HL-60 (cell line): ENCODE data around the gene LDB3.

Source experiments
- DNase-seq, 2 experiments: peaks; one replicate each; pipeline ENCODE4 v3.0.0-alpha.2; 2010 to 2020; ENCODE audit warnings: low read depth in 1 of 2, low spot score in 1 of 2
- H3K27ac ChIP-seq: fragments of 250-450 bp; sonication (Bioruptor Pico); replicated peaks from 2 replicates; pipeline ENCODE4 v1.5.1; 2020; ENCODE audit warnings: mild to moderate bottlenecking, moderate library complexity
- H3K27me3 ChIP-seq: fragments of 250-450 bp; sonication (Bioruptor Pico); 2 replicates; pipeline ENCODE4 v1.5.1; 2021; ENCODE audit warnings: mild to moderate bottlenecking, moderate library complexity; ENCODE audit not compliant: insufficient read depth, poor library complexity, severe bottlenecking
- H3K4me3 ChIP-seq: replicated peaks from 2 replicates; pipeline ENCODE4 v1.5.1; 2011; ENCODE audit warnings: mild to moderate bottlenecking, control low read depth, low read length; ENCODE audit not compliant: insufficient read depth
- GABPA ChIP-seq: IDR thresholded peaks from 2 replicates; pipeline ENCODE4 v1.6.1; 2012; ENCODE audit warnings: low read depth
- POLR2AphosphoS5 ChIP-seq: IDR thresholded peaks from 2 replicates; pipeline ENCODE4 v1.6.1; 2012; ENCODE audit warnings: low read depth
- SPI1 ChIP-seq: IDR thresholded peaks from 2 replicates; pipeline ENCODE4 v1.6.1; 2012; ENCODE audit warnings: low read depth, mild to moderate bottlenecking, borderline replicate concordance
- long read RNA-seq: library from polyadenylated mRNA; unstranded; transcript quantifications from one replicate; pipeline ENCODE4 v2.0.0, GENCODE V29; 2020
- TF ChIP-seq, protein P1 (sequence below): IDR thresholded peaks from one replicate; pipeline ENCODE4 v1.5.1; 2011; ENCODE audit warnings: low read length, control low read depth, inconsistent platforms; ENCODE audit not compliant: insufficient read depth
- TF ChIP-seq, protein P2 (sequence below): IDR thresholded peaks from 2 replicates; pipeline ENCODE4 v1.6.1; 2012; ENCODE audit warnings: low read depth; ENCODE audit not compliant: insufficient replicate concordance

The LDB3 gene, protein sequence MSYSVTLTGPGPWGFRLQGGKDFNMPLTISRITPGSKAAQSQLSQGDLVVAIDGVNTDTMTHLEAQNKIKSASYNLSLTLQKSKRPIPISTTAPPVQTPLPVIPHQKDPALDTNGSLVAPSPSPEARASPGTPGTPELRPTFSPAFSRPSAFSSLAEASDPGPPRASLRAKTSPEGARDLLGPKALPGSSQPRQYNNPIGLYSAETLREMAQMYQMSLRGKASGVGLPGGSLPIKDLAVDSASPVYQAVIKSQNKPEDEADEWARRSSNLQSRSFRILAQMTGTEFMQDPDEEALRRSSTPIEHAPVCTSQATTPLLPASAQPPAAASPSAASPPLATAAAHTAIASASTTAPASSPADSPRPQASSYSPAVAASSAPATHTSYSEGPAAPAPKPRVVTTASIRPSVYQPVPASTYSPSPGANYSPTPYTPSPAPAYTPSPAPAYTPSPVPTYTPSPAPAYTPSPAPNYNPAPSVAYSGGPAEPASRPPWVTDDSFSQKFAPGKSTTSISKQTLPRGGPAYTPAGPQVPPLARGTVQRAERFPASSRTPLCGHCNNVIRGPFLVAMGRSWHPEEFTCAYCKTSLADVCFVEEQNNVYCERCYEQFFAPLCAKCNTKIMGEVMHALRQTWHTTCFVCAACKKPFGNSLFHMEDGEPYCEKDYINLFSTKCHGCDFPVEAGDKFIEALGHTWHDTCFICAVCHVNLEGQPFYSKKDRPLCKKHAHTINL
- long read RNA-seq = 0 reads

DNA sequence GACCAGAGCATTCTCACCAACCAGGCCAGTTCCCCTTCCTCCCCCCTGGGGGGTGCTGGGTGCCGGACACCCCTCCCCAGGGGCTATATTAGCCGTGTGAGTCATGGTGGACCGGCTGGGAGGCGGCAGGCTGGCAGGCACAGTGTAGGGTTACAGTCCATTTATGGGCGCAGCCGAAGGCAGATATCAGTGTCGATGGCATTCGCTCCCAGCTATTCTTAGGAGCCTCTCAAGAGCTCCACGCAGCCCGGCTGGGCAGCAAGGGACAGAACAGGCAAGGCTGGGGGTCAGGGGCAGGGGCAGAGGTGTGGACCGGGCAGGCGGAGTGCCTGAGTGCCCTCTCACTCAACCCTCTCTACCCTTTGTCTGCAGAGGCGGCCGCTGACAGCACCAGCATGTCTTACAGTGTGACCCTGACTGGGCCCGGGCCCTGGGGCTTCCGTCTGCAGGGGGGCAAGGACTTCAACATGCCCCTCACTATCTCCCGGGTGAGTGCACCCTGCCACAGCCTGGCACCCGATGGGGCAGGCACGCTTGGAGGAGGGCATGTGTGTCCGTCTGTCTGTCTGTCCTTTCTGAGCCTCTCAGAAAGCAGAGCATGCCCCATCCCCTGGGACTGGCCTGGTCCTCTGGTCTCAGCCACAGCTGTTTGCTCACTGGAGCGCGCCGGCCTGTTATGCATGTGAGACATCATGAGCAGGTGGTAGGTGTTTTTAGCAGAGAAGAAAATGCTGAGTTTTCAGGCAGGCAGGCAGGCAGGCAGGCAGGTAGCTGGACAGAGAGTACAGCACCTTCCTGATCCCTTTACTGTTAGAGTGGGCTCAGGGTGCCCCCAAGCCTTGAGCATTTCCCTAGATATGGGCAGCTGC lies at the start of gene LDB3:
Gene LDB3, plus strand, starts transcription at position 215 of the 869 bp plus-strand sequence. Its CDS starts 181 bp downstream, at position 396.
- Histone ChIP-seq H3K27me3 (no peaks in the 10 kb centered on the region), H3K27ac (no peak within 1 kb of the TSS), H3K4me3 (no peak within 1 kb of the TSS)
- DNase-seq = no peak
- TF ChIP-seq POLR2AphosphoS5 (no peak), GABPA (no peak)
- TF ChIP-seq, protein P1, sequence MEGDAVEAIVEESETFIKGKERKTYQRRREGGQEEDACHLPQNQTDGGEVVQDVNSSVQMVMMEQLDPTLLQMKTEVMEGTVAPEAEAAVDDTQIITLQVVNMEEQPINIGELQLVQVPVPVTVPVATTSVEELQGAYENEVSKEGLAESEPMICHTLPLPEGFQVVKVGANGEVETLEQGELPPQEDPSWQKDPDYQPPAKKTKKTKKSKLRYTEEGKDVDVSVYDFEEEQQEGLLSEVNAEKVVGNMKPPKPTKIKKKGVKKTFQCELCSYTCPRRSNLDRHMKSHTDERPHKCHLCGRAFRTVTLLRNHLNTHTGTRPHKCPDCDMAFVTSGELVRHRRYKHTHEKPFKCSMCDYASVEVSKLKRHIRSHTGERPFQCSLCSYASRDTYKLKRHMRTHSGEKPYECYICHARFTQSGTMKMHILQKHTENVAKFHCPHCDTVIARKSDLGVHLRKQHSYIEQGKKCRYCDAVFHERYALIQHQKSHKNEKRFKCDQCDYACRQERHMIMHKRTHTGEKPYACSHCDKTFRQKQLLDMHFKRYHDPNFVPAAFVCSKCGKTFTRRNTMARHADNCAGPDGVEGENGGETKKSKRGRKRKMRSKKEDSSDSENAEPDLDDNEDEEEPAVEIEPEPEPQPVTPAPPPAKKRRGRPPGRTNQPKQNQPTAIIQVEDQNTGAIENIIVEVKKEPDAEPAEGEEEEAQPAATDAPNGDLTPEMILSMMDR = no peak

DNA sequence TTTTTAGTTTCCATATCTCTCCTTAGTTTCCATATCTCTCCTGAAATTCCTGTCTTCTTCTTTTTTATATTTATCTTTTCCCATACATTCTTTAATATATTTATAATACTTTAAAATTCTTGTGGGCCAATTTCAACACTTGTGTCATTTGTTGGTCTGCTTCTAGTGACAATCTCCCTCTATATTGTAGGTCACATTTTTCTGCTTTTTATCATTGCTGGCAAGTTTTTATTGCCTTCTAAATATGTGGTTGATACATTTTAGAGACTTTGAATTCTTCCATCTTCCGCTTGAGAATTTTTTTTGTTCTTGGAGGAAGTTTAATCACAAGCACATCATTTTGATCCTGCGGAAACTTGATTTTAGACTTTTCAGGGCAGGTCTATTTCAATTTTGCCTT lies 40.0 kb upstream of the LDB3 start:
- TF ChIP-seq, protein P1 = no peak
- no peak for TF ChIP-seq GABPA
- TF ChIP-seq, protein P2, sequence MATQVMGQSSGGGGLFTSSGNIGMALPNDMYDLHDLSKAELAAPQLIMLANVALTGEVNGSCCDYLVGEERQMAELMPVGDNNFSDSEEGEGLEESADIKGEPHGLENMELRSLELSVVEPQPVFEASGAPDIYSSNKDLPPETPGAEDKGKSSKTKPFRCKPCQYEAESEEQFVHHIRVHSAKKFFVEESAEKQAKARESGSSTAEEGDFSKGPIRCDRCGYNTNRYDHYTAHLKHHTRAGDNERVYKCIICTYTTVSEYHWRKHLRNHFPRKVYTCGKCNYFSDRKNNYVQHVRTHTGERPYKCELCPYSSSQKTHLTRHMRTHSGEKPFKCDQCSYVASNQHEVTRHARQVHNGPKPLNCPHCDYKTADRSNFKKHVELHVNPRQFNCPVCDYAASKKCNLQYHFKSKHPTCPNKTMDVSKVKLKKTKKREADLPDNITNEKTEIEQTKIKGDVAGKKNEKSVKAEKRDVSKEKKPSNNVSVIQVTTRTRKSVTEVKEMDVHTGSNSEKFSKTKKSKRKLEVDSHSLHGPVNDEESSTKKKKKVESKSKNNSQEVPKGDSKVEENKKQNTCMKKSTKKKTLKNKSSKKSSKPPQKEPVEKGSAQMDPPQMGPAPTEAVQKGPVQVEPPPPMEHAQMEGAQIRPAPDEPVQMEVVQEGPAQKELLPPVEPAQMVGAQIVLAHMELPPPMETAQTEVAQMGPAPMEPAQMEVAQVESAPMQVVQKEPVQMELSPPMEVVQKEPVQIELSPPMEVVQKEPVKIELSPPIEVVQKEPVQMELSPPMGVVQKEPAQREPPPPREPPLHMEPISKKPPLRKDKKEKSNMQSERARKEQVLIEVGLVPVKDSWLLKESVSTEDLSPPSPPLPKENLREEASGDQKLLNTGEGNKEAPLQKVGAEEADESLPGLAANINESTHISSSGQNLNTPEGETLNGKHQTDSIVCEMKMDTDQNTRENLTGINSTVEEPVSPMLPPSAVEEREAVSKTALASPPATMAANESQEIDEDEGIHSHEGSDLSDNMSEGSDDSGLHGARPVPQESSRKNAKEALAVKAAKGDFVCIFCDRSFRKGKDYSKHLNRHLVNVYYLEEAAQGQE = no peak
- TF ChIP-seq POLR2AphosphoS5 = no peak
- TF ChIP-seq SPI1 = no peak
- H3K4me3 ChIP-seq = no peak overlapping the region

DNA sequence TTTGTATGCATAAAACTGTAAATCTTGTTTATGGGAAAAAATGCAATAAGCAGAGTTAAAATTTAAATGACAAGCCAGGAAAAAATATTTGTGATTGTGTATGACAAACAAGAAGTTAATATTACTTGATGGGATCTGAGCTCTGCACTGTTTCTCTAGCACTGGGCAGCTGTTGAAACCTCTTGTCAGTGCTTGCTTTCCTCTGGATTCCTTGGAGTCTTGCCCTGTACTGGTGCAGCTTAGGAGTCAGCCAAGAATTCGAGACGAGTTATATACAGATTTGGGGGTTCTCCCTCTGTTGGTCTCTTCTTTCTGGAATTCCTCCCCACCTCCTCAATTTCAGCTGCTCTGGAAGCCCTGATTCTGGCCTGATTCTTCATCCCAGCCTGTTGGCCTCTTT lies 38.2 kb upstream of the LDB3 start:
- no peak overlapping the region for H3K4me3 ChIP-seq
- peaks cover 3% of the 10 kb centered on the region for H3K27me3 ChIP-seq
- DNase-seq = no peak
- H3K27ac ChIP-seq = no peak overlapping the region
- TF ChIP-seq GABPA (no peak), SPI1 (no peak), POLR2AphosphoS5 (no peak)
- TF ChIP-seq, protein P2 = no peak
- TF ChIP-seq, protein P1 = no peak

More for the DNA sequence above, 40.0 kb upstream of the LDB3 start:
- peaks cover 8% of the 10 kb centered on the region for H3K27me3 ChIP-seq
- DNase-seq = no peak
- H3K27ac ChIP-seq = no peak overlapping the region
